Prostate gland (tissue), 2 donors: ENCODE data around the gene MCOLN1. TPM values are rescaled to one million over a fixed set of nuclear protein-coding genes. Genes with fewer than 3 reads are reported as not detected.

Source experiments
- DNase-seq: peaks from one replicate; pipeline ENCODE4 v3.0.0-alpha.2; 2019; ENCODE audit warnings: low spot score
- H3K27ac ChIP-seq, 2 donors: fragments of 200-600 bp; sonication (generic); 2 replicates each; pipeline ENCODE4 v1.5.1; 2017 to 2019
- H3K27me3 ChIP-seq: fragments of 200-600 bp; sonication (generic); replicated peaks from 2 replicates; pipeline ENCODE4 v1.5.1; 2019; ENCODE audit not compliant: insufficient read depth
- H3K36me3 ChIP-seq, 2 donors: fragments of 200-600 bp; sonication (generic); 1 replicate in 1 of 2; 2 replicates in 1 of 2; pipeline versions ENCODE4 v1.5.1 to v1.8.1; 2017 to 2019
- H3K4me1 ChIP-seq: fragments of 200-600 bp; sonication (generic); replicated peaks from 2 replicates; pipeline ENCODE4 v1.5.1; 2019
- H3K4me3 ChIP-seq, 2 donors: fragments of 200-600 bp; sonication (generic); 2 replicates each; pipeline ENCODE4 v1.5.1; 2017 to 2019
- H3K9me3 ChIP-seq: fragments of 200-600 bp; sonication (generic); 2 replicates; pipeline ENCODE4 v1.5.1; 2017
- CTCF ChIP-seq, 4 experiments: fragments of 200-600 bp in 2 of 4; fragments of 450-650 bp in 2 of 4; sonication (generic) in 2 of 4; IDR thresholded peaks; 1 replicate in 3 of 4; 2 replicates in 1 of 4; pipeline ENCODE4 v1.5.1; 2016 to 2019; ENCODE audit warnings: antibody characterized with exemption in 4 of 4, mild to moderate bottlenecking in 2 of 4, moderate library complexity in 2 of 4
- POLR2A ChIP-seq: fragments of 450-650 bp; IDR thresholded peaks from one replicate; pipeline ENCODE4 v1.6.1; 2016; ENCODE audit warnings: antibody characterized with exemption, mild to moderate bottlenecking
- POLR2AphosphoS5 ChIP-seq: sonication (generic); formaldehyde crosslinking; IDR thresholded peaks from one replicate; pipeline ENCODE4 v1.6.1; 2017; ENCODE audit warnings: antibody characterized with exemption
- WGBS: methylation state at CpG from one replicate; pipeline ENCODE4 v1.1.5; 2018; 5-methylcytosine and 5-hydroxymethylcytosine counted together
- intact Hi-C: fragments of 100-400 bp; cut with DNase I; formaldehyde crosslinking; loops from one replicate; pipeline ENCODE4 v1.14.2; 2022
- total RNA-seq, 2 donors: library from RNA; depleted of rRNA; stranded (reverse); fragments of >200 nt; gene quantifications; one replicate each; pipeline ENCODE4 v1.1.0, GENCODE V29; 2016

MCOLN1 gene
- total RNA-seq, 2 donors from 2014 or later, result 13.4 to 24.8 TPM

- no peaks in the 10 kb centered on the region for H3K9me3 ChIP-seq
- no peaks in the 10 kb centered on the region for H3K4me1 ChIP-seq
- no peaks in the 10 kb centered on the region for H3K27me3 ChIP-seq
- no peak for TF ChIP-seq POLR2A
- TF ChIP-seq POLR2AphosphoS5, result no peak
- no peak for TF ChIP-seq CTCF (IDR thresholded peaks at IDR 0.05)
- peak overlapping the region in 1 of 2 donors; percentile 84 for H3K27ac ChIP-seq
- no peak overlapping the region for H3K4me3 ChIP-seq
- no peak for DNase-seq
- no peaks in the 10 kb centered on the region for H3K36me3 ChIP-seq
- intact Hi-C loops, result loop anchor here (2.0 to 5.0 kb wide), 2 partner anchors 25 to 43 kb away; no protein-coding TSS in a partner anchor
- 82% methylated on average over 11 of the region's 11 CpGs for WGBS
These were observed 32.8 kb upstream of the MCOLN1 start for GRCh38 chr19:7489609-7490044.

- intact Hi-C loops, result no loop called here
- H3K4me1 ChIP-seq, result no peaks in the 10 kb centered on the region
- H3K9me3 ChIP-seq, result no peaks in the 10 kb centered on the region
- no peak for DNase-seq
- H3K36me3 ChIP-seq, result no peaks in the 10 kb centered on the region
- no peak overlapping the region for H3K4me3 ChIP-seq
- H3K27me3 ChIP-seq, result no peaks in the 10 kb centered on the region
- WGBS, result 81% methylated on average over 4 of the region's 4 CpGs
- no peak overlapping the region for H3K27ac ChIP-seq
- no peak for TF ChIP-seq CTCF (IDR thresholded peaks at IDR 0.05)
- no peak for TF ChIP-seq POLR2A
- no peak for TF ChIP-seq POLR2AphosphoS5
These were observed 30.3 kb upstream of the MCOLN1 start for GRCh38 chr19:7492142-7492541.

- no peak for TF ChIP-seq CTCF (IDR thresholded peaks at IDR 0.05)
- TF ChIP-seq POLR2A, result no peak
- TF ChIP-seq POLR2AphosphoS5, result no peak
- Histone ChIP-seq H3K4me1 (no peaks in the 10 kb centered on the region), H3K9me3 (no peaks in the 10 kb centered on the region), H3K4me3 (no peak overlapping the region), H3K36me3 (no peaks in the 10 kb centered on the region), H3K27ac (no peak overlapping the region), H3K27me3 (no peaks in the 10 kb centered on the region)
- WGBS, result 83% methylated on average over 11 of the region's 11 CpGs
- DNase-seq, result no peak
- intact Hi-C loops, result no loop called here
These were observed 29.9 kb upstream of the MCOLN1 start for GRCh38 chr19:7492558-7492957.

- Histone ChIP-seq H3K36me3 (no peaks in the 10 kb centered on the region), H3K27ac (peak overlapping the region; percentile 77 to 78), H3K9me3 (no peaks in the 10 kb centered on the region), H3K27me3 (no peaks in the 10 kb centered on the region), H3K4me3 (no peak overlapping the region), H3K4me1 (no peaks in the 10 kb centered on the region)
- 13% methylated on average over 13 of the region's 13 CpGs for WGBS
- peak; percentile 57 for DNase-seq
- intact Hi-C loops, result no loop called here
- TF ChIP-seq POLR2A (peak; percentile 19), CTCF (IDR thresholded peaks at IDR 0.05) (peak in 2 of 4 experiments; percentile 26 to 53), POLR2AphosphoS5 (peak; percentile 77)
These were observed 27.9 kb upstream of the MCOLN1 start for GRCh38 chr19:7494416-7495098.

GRCh38 chr19:7497292-7497691 lies 25.1 kb upstream of the MCOLN1 start:
- no peaks in the 10 kb centered on the region for H3K36me3 ChIP-seq
- no peaks in the 10 kb centered on the region for H3K27me3 ChIP-seq
- intact Hi-C loops, result no loop called here
- no peak overlapping the region for H3K4me3 ChIP-seq
- no peaks in the 10 kb centered on the region for H3K4me1 ChIP-seq
- no peak overlapping the region for H3K27ac ChIP-seq
- no peak for DNase-seq
- 66% methylated on average over 7 of the region's 7 CpGs for WGBS
- peak in 1 of 4 experiments; percentile 18 for TF ChIP-seq CTCF (IDR thresholded peaks at IDR 0.05)
- no peak for TF ChIP-seq POLR2AphosphoS5
- H3K9me3 ChIP-seq, result no peaks in the 10 kb centered on the region
